TTC549 (cell line): ENCODE measurements around the gene MSH4.
"Not testable (repeated sequence)": the region's sequence is repeated elsewhere in the genome, so short reads cannot be mapped to it uniquely, and the experiment has no call there.

Experiments
- FAIRE-seq: peaks from 2 replicates; lab custom pipeline; 2012; peaks lifted over from hg19 to GRCh38; lab: Jason Lieb, UNC

MSH4 gene

GRCh38 chr1:75943037-75943436 is 146.4 kb downstream of the MSH4 start:
- FAIRE-seq = not testable (repeated sequence)

GRCh38 chr1:75950176-75950575 is 153.5 kb downstream of the MSH4 start:
- no peak for FAIRE-seq

GRCh38 chr1:75952016-75952415 is 155.3 kb downstream of the MSH4 start:
- no peak for FAIRE-seq

- no peak for FAIRE-seq
These were observed 156.8 kb downstream of the MSH4 start for GRCh38 chr1:75953461-75953860.

- FAIRE-seq = no peak
These were observed 157.9 kb downstream of the MSH4 start for GRCh38 chr1:75954586-75954985.
